Uterus (tissue), 4 donors: Measurements from ENCODE around the gene ZFYVE28. TPM values are rescaled to one million over a fixed set of nuclear protein-coding genes. Genes with fewer than 3 reads are reported as not detected.

Experiments
- DNase-seq, 2 donors: peaks; one replicate each; pipeline ENCODE4 v3.0.0-alpha.2; 2019 to 2020
- H3K27ac ChIP-seq, 2 donors: fragments of 200-600 bp; sonication (generic); 1 replicate in 1 of 2; 2 replicates in 1 of 2; pipeline ENCODE4 v1.5.1; 2016 to 2018
- H3K27me3 ChIP-seq, 2 donors: fragments of 200-600 bp; sonication (generic); one replicate each; pipeline ENCODE4 v1.5.1; 2018 to 2019; ENCODE audit warnings: control low read depth in 1 of 2
- H3K36me3 ChIP-seq, 2 donors: fragments of 200-600 bp; sonication (generic); one replicate each; pipeline ENCODE4 v1.5.1; 2019; ENCODE audit warnings: control low read depth in 1 of 2
- H3K4me1 ChIP-seq, 2 donors: fragments of 200-600 bp; sonication (generic); one replicate each; pipeline ENCODE4 v1.5.1; 2018 to 2019; ENCODE audit warnings: control low read depth in 1 of 2
- H3K4me3 ChIP-seq, 2 donors: fragments of 200-600 bp; sonication (generic); 1 replicate in 1 of 2; 2 replicates in 1 of 2; pipeline ENCODE4 v1.5.1; 2018 to 2019; ENCODE audit warnings: mild to moderate bottlenecking in 1 of 2
- H3K9me3 ChIP-seq, 2 donors: fragments of 200-600 bp; sonication (generic); one replicate each; pipeline ENCODE4 v1.5.1; 2019; ENCODE audit warnings: control low read depth in 1 of 2
- POLR2A ChIP-seq, 2 donors: fragments of 450-650 bp; IDR thresholded peaks; one replicate each; pipeline ENCODE4 v1.6.1; 2016; ENCODE audit warnings: antibody characterized with exemption in 2 of 2, mild to moderate bottlenecking in 1 of 2, moderate library complexity in 1 of 2
- intact Hi-C: fragments of 100-400 bp; cut with DNase I; formaldehyde crosslinking; loops from one replicate; pipeline ENCODE4 v1.15.1; 2023; ENCODE audit warnings: low total_unique reads
- total RNA-seq, 4 donors: library from RNA; depleted of rRNA in 3 of 4; stranded (reverse); fragments of >200 nt in 3 of 4; gene quantifications; one replicate each; pipeline versions ENCODE4 v1.1.0 to v1.2.4, GENCODE V29; 2014 to 2023
- TF ChIP-seq, protein P1 (sequence below), 4 experiments: fragments of 200-600 bp in 2 of 4; fragments of 450-650 bp in 2 of 4; sonication (generic) in 2 of 4; IDR thresholded peaks; one replicate each; pipeline ENCODE4 v1.5.1; 2016 to 2019; ENCODE audit warnings: antibody characterized with exemption in 4 of 4, mild to moderate bottlenecking in 2 of 4, moderate library complexity in 1 of 4
- donor health status: DM: yes; HTN: yes; CAD: no.

ZFYVE28 gene
- total RNA-seq, 4 donors from 2014 or later = 5.4 to 16.7 (median 13.4) TPM

DNA sequence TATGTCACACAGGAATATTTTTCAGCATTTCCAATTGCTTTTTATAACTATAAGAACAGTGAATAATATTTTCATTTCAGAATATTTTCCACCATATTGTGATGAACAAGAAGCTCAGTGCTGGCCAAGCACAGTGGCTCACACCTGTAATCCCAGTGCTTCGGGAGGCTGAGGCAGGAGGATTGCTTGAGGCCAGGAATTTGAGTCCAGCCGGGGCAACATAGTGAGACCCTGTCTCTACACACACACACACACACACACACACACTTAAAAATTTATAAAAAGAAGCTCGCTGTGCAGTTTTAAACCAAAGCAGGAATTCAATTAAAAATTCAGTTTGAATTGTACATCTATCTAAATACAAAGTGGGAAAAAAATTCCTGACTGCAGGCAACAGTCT is 3.2 kb downstream of the ZFYVE28 start:
- H3K36me3 ChIP-seq = no peaks in the 10 kb centered on the region
- H3K27ac ChIP-seq = no peak overlapping the region
- H3K9me3 ChIP-seq = no peaks in the 10 kb centered on the region
- DNase-seq = no peak
- peaks cover 0 to 13% of the 10 kb centered on the region in 2 donors for H3K27me3 ChIP-seq
- intact Hi-C loops = loop anchor here (5.0 kb wide), 1 partner anchor 527 kb away; no protein-coding TSS in a partner anchor
- H3K4me3 ChIP-seq = no peak overlapping the region
- no peak for TF ChIP-seq POLR2A (IDR thresholded peaks at IDR 0.05)
- TF ChIP-seq, protein P1, sequence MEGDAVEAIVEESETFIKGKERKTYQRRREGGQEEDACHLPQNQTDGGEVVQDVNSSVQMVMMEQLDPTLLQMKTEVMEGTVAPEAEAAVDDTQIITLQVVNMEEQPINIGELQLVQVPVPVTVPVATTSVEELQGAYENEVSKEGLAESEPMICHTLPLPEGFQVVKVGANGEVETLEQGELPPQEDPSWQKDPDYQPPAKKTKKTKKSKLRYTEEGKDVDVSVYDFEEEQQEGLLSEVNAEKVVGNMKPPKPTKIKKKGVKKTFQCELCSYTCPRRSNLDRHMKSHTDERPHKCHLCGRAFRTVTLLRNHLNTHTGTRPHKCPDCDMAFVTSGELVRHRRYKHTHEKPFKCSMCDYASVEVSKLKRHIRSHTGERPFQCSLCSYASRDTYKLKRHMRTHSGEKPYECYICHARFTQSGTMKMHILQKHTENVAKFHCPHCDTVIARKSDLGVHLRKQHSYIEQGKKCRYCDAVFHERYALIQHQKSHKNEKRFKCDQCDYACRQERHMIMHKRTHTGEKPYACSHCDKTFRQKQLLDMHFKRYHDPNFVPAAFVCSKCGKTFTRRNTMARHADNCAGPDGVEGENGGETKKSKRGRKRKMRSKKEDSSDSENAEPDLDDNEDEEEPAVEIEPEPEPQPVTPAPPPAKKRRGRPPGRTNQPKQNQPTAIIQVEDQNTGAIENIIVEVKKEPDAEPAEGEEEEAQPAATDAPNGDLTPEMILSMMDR (IDR thresholded peaks at IDR 0.05) = no peak
- H3K4me1 ChIP-seq = peaks cover 0 to 4% of the 10 kb centered on the region in 2 donors

DNA sequence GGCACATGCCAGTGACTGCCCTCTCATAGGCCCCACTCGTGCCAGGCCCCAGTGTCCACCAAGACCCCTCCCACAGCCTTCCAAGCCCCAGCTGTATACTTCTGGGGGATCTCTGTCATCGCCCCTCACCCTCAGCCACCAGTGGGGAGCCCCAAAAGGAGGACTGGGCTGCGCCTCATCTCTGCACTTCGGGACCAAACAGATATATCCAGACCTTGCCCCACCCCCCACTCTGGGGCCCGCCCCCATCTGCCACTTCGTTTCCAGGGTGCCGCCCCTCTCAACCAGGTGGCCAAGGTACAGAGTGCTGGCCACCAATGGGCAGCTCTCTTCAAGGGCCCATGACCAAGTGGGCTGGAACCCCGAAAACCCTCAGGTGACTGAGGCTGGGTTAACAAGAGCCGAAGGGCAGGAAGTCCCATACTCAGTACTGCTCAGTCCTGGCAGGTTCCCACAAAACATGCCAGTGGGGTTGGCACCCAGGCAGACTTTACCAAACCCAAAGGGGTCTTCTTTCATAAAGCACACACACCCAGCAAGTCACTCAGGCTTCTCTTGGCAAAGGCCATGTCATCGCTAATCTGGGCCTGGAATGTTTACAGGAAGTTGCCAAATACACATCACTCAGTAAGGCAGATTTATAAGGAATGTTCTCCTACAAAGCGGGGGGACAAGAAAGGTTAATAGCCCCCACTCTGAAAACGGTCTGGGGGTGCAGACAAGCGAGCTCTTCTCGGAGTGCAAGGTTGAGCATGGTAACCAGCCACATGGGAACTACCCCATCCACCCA is 4.4 kb downstream of the ZFYVE28 start:
- Histone ChIP-seq H3K27me3 (peaks cover 0 to 13% of the 10 kb centered on the region in 2 donors), H3K27ac (peak overlapping the region; percentile 32 to 48), H3K36me3 (no peaks in the 10 kb centered on the region), H3K4me1 (no peaks in the 10 kb centered on the region), H3K4me3 (no peak overlapping the region), H3K9me3 (no peaks in the 10 kb centered on the region)
- no peak for TF ChIP-seq POLR2A (IDR thresholded peaks at IDR 0.05)
- TF ChIP-seq, protein P1 (IDR thresholded peaks at IDR 0.05) = no peak
- no peak for DNase-seq
- intact Hi-C loops = no loop called here

DNA sequence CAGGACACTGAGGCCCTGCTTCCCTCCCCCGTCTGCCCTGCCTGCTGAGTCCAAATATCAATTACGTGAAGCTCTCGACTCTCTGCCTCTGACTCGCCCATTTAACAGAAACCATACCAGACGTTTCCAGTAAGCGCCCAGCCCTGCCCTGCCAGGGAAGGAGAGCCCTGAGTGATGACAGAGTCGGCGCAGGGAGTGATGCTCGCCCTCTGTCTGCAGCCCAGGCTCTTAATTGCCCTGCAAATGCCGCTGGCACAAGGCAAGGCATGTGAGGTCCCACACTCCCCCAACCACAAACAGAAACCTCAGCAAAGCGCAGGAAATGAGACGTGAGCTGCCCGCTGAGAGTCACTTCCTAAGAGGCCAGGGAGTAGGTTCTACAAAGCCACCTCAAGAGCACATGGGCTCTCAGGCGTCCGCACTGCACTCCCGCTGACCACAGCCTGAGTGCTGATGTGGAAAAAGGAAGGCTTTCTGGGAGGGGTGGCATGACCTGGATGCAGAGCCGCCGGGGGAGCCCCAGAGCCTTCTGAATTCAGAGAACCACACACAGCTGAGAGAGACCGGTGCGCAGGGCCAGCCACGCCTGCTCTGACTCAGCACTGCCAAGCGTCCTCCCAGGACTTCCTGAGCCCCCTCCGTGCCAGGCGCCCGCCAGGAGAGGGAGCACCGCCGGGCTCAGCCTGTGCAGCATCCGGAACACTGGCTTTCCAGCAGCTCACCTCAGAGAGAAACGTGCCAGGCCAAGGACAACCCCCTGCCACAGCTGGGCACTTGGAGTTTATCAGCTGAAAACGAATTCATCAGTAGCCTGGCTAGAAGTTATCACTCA is 5.3 kb downstream of the ZFYVE28 start:
- TF ChIP-seq, protein P1 (IDR thresholded peaks at IDR 0.05) = peak; percentile 24 to 47 (median 33)
- no peak for TF ChIP-seq POLR2A (IDR thresholded peaks at IDR 0.05)
- intact Hi-C loops = no loop called here
- H3K27me3 ChIP-seq = peaks cover 0 to 13% of the 10 kb centered on the region in 2 donors
- no peaks in the 10 kb centered on the region for H3K9me3 ChIP-seq
- peak; percentile 63 to 78 for DNase-seq
- no peaks in the 10 kb centered on the region for H3K36me3 ChIP-seq
- peak overlapping the region; percentile 48 to 61 for H3K27ac ChIP-seq
- H3K4me3 ChIP-seq = no peak overlapping the region
- no peaks in the 10 kb centered on the region for H3K4me1 ChIP-seq

DNA sequence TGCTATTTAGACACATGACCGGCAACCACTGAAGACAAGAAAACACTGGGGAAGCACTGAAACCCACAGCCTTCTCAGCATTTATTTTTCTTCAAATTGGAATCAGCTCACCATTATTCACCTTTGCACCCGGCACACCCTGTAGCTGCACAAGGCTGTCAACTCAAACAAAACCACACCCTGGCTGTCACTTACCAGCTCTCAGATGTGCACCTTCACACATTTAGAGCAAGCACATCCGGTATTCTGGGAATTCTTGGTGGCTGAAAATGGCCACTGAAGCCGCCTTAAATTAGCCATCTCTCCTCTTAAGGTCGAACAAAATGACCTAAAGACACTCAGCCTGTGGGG is 5.9 kb downstream of the ZFYVE28 start:
- no peaks in the 10 kb centered on the region for H3K4me1 ChIP-seq
- H3K27me3 ChIP-seq = peaks cover 0 to 9% of the 10 kb centered on the region in 2 donors
- H3K4me3 ChIP-seq = no peak overlapping the region
- H3K36me3 ChIP-seq = no peaks in the 10 kb centered on the region
- no peak for DNase-seq
- no peaks in the 10 kb centered on the region for H3K9me3 ChIP-seq
- peak overlapping the region; percentile 29 to 61 for H3K27ac ChIP-seq
- intact Hi-C loops = no loop called here
- TF ChIP-seq POLR2A (IDR thresholded peaks at IDR 0.05) = no peak

DNA sequence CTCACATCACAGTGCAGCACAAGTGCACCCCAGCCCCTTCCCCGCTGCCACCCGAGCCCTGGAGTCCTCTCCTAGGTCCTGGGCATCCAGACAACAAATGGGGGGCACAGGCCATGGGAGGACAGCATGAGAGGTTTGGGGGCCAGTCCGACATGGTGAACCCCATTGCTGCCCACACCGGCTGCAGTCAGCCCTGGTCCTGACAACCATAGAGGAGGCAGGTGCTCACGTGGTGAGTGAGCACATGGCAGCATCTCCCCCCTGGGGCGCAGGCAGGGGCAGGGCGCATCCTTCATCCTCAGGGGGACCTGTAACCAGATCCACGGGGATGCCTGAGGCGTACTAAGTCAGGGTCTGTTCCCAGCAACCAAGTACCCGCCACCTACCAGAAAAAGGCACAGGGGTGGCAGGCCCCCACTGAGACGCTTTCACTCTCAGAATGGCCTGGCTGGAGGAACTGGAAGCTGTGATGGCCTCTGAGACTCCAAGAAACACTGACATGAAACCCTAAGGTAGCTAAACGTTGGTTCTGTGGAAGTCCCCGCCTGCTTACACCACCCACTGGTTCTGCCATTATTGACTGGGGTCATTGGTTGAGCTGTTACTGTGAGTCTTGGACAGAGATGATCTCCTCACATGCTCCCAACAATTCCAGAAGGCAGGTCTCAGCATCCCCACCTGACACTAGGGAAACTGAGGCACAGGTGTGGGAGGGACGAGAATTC is 6.5 kb downstream of the ZFYVE28 start:
- Histone ChIP-seq H3K4me1 (no peaks in the 10 kb centered on the region), H3K27ac (peak overlapping the region in 1 of 2 donors; percentile 61), H3K27me3 (peaks cover 0 to 6% of the 10 kb centered on the region in 2 donors), H3K4me3 (no peak overlapping the region), H3K36me3 (no peaks in the 10 kb centered on the region), H3K9me3 (no peaks in the 10 kb centered on the region)
- intact Hi-C loops = no loop called here
- TF ChIP-seq POLR2A (IDR thresholded peaks at IDR 0.05) = no peak
- TF ChIP-seq, protein P1 (IDR thresholded peaks at IDR 0.05) = no peak
- DNase-seq = no peak
